ENCODE results near the gene INPP5A.

Gene INPP5A

DNA sequence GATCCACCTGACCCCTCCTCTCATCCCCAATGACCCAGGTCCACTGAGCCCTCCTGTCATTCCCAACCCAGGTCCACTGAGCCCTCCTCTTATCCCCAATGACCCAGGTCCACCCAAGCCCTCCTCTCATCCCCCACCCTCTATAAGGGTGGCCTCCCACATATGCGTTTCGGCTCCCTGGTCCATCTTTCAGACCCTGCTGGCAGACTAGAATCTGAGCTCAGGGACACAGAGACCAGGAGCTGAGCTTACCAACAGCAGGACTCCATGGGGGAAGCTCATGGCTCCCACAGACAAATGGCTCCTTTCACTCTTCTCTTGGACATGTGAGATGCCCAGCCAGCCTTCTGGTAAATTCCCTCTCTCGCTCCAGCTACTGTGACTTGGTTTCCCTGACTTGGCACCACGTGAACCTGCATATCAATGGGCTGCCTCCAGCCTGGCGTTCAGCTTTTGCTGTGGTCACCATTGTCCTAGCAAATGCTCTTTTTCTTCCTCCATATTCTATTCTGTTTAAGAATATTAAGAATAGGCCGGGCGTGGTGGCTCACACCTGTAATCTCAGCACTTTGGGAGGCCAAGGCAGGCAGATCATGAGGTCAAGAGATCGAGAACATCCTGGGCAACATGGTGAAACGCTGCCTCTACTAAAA, 24.8 kb upstream of the INPP5A start:
- TF ChIP-seq, protein P1, sequence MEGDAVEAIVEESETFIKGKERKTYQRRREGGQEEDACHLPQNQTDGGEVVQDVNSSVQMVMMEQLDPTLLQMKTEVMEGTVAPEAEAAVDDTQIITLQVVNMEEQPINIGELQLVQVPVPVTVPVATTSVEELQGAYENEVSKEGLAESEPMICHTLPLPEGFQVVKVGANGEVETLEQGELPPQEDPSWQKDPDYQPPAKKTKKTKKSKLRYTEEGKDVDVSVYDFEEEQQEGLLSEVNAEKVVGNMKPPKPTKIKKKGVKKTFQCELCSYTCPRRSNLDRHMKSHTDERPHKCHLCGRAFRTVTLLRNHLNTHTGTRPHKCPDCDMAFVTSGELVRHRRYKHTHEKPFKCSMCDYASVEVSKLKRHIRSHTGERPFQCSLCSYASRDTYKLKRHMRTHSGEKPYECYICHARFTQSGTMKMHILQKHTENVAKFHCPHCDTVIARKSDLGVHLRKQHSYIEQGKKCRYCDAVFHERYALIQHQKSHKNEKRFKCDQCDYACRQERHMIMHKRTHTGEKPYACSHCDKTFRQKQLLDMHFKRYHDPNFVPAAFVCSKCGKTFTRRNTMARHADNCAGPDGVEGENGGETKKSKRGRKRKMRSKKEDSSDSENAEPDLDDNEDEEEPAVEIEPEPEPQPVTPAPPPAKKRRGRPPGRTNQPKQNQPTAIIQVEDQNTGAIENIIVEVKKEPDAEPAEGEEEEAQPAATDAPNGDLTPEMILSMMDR (conservative IDR thresholded peaks at IDR 0.05): no peak
- TF ChIP-seq ZFX (IDR thresholded peaks at IDR 0.05): no peak
- H3K27ac ChIP-seq: no peak overlapping the region

DNA sequence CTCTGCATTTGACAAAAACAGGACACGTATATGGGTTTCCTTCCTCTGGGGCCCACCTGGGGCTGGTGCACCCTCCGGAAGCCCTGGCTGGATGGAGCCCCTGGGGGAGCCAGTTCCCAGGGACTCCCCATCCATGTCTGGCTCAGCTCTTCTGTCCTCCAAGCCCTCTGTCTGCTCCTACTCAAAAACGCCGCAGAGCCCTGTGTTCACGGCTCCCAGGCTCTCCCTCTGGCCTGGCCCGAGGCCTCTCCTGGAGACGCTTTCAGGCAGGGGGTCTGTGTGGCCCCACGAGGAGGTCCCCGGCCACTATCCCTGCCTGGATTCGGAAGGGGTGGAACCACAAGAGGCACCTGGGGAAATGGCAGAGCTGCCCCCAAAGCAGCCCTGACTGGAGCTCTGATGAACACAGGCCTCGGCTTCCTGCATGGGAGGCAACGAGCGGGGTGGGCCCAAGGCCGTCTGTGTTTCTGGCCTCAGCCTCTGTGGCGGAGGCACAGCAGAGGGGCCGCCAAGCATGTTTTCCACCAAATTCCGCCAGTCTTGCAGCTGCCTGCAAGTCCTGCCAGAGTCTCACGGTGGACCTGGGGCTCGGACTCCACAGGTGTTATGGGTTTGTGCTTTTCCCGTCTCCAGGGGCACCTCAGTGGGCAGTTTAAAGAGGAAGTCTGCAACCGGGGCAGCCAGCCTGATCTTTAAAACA, 22.6 kb upstream of the INPP5A start:
- TF ChIP-seq, protein P1 (conservative IDR thresholded peaks at IDR 0.05): no peak
- no peak for TF ChIP-seq ZFX (IDR thresholded peaks at IDR 0.05)
- no peak overlapping the region for H3K27ac ChIP-seq

DNA sequence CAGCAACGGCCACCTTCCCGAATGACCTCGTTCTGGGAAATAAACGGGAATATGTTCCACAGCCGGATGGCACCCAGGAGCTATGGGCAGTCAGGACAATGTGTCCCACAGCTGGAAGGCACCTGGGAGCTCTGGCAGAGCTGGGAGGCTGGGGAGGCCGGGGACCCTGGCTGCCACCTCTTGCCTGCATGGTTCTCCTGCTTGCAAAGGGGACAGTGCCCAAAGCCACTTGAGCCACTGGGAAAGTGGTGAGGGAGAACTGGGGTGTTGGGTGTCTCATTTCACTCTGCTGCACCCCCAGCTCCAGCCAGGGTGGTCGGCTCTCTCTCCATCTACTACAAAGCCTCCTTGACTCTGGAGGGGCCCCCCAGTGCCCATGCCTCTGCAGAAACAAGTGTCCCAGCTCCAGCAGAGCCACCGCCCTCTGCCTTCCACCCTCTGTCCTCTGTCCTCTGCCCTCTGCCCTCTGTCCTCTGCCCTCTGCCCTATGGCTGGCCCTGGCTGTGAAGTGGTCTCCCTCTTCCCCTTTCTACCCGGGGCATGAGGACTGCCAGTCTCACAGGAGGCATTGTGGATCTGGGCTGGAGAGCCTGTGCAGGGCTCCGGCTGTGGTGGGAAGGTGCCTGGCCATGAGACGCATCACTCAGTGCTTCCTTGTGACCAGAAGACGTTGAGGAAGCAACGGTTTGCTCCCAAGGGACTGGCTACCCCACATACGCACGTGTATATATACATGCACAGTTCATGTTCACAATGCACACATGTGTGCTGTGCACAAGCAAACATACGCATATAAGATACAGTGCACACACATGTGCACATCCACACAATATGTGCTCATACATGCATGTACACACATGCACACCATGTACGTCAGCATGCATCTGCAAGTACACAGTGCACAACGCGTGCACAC, 21.5 kb upstream of the INPP5A start:
- no peak for TF ChIP-seq ZFX (IDR thresholded peaks at IDR 0.05)
- TF ChIP-seq, protein P1 (conservative IDR thresholded peaks at IDR 0.05): no peak
- peak overlapping the region; percentile 96 for H3K27ac ChIP-seq

DNA sequence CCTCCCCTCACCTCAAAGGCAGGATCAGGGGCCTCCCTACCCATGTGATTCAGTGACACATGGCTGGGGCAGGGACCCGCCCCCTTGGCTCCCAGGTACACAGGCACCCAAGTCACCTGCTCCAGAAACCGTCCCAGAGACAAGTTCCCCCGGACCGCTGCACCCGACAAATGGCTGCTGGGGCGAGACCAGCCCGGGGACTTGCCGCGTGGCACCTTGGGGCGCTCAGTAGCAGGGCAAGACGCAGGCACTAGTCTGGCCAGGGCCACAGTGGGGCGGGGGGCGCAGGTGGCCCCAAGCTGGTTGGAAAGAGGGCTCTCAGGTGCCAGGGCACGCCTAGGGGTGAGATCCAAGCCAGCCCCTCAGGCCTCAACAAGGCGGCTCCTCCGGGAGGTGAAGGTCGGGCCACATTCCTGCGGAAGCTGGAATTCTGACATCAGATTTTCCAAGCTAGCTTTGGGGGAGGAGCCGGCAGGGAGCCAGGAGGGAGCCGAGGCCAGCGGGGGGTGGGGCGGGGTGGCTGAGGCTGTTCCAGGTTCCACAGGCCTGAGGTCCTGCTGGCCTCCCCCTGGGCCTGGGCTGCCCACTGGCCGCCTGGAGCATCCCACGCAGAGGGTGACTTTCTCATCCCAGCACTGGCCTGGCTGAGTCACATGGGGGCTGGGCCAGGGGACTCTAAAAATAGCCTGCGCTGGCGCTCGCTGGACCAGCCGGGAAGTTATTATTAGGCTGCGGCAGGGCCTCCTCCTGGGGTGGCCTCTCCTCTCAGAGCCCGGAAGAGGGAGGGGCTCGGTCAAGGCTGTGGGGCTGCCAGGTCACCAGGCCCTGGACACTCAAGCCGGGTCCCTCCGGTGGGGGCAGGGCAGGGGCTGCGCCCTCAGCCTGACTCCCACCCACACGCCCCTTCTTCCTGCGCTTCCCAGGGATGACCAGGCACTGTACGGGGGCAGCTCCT, 20.5 kb upstream of the INPP5A start:
- H3K27ac ChIP-seq: peak overlapping the region; percentile 96

DNA sequence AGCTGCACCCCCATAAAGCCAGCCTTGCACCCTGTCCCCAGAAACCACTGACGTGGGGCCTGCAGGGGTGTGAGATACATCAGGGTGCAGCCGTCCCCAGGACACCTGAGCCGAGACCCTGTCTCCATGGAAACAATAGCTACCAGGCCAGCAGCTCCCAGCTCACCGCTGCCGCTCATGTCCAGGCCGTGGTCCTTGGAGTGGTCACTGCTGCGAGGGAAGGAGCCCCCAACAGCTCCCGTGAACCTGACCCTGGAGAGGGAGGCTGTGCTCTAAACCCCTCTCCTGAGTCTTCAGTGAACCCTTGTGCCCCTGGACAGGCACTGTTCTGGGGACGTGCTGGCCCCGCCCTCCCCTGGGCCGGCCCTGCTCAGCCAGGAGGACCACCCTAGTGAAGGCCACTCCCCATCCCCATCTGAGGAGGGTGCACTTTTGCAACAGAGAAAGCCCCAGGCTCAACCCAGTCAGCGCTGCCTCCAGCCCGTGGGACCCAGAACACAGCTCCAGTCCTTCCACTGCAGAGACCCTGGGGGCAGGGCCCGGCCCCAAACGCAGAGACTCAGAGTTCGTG, 19.6 kb upstream of the INPP5A start:
- no peak for TF ChIP-seq ZFX (IDR thresholded peaks at IDR 0.05)

More for the DNA sequence above, 20.5 kb upstream of the INPP5A start:
- TF ChIP-seq ZFX (IDR thresholded peaks at IDR 0.05): peak; percentile 48; the same call in 1 of the 2 replicates
- TF ChIP-seq, protein P1 (conservative IDR thresholded peaks at IDR 0.05): no peak

DNA sequence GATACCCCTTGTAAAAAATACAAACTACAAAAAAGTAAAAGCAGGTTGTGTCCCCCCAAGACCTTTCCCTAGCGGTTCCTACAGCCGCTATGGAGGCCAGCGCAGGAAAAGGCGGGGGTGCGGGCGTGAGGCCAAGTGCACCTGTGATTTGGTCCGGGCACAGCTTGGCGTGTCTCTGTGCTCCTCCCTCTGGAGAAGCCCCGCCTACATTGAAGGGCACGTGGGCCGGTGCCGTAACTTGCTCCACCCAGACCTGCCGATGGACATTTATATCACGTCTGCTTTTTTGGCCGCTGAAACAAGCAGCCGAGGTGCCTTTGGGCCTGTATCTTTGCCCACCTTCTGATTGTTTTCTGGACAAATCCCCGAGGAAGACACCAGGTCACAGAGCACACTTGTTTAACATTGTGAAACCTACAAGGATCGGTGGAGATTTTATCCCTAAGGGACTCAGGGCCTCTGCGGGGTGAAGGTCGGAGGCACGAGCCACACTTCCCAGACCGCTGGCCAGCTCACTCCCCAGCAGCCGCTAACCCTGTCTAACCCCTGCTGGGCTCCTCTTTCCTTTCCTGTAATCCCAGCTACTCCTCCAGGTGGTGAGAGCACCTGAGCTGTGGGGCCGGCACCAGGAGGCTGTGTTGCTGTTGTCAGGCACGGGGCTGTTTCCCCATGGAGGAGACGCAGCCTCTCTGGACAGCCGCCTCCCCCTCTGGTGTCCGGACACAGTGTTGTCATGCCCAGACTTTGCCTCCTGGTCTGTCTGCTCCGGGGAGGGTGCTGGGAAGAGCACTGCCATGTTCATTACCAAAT, 18.8 kb upstream of the INPP5A start:
- peak overlapping the region; percentile 96 for H3K27ac ChIP-seq
- peak; percentile 50; the same call in 1 of the 2 replicates for TF ChIP-seq ZFX (IDR thresholded peaks at IDR 0.05)
- TF ChIP-seq, protein P1 (conservative IDR thresholded peaks at IDR 0.05): no peak

More for the DNA sequence above, 19.6 kb upstream of the INPP5A start:
- peak overlapping the region; percentile 96 for H3K27ac ChIP-seq
